GM21723 (cell line): Measurements from ENCODE around the gene SLC19A1.

Source experiments
- ATAC-seq: cut with Tn5 transposase; IDR thresholded peaks from one replicate; pipeline ENCODE4 v1.9.1; 2021; ENCODE audit warnings: mild to moderate bottlenecking, moderate library complexity; ENCODE audit not compliant: unreplicated experiment

SLC19A1 gene

GRCh38 chr21:45482899-45483821 is 59.1 kb downstream of the SLC19A1 start:
- ATAC-seq: no peak

GRCh38 chr21:45481977-45482898 is 60.0 kb downstream of the SLC19A1 start:
- no peak for ATAC-seq

GRCh38 chr21:45481566-45481965 is 60.7 kb downstream of the SLC19A1 start:
- no peak for ATAC-seq

GRCh38 chr21:45480701-45481500 is 61.3 kb downstream of the SLC19A1 start:
- no peak for ATAC-seq

GRCh38 chr21:45479691-45480675 is 62.3 kb downstream of the SLC19A1 start:
- no peak for ATAC-seq

- ATAC-seq: no peak
Measured at GRCh38 chr21:45478816-45479669, 63.2 kb downstream of the SLC19A1 start.

GRCh38 chr21:45478115-45478801 is 64.0 kb downstream of the SLC19A1 start:
- ATAC-seq: no peak

- no peak for ATAC-seq
Measured at GRCh38 chr21:45477176-45478114, 64.8 kb downstream of the SLC19A1 start.

GRCh38 chr21:45476582-45476981 is 65.7 kb downstream of the SLC19A1 start:
- ATAC-seq: no peak

- ATAC-seq: no peak
Measured at GRCh38 chr21:45475797-45476570, 66.3 kb downstream of the SLC19A1 start.

GRCh38 chr21:45475004-45475685 is 67.1 kb downstream of the SLC19A1 start:
- ATAC-seq: no peak

GRCh38 chr21:45474323-45474950 is 67.8 kb downstream of the SLC19A1 start:
- no peak for ATAC-seq

- no peak for ATAC-seq
Measured at GRCh38 chr21:45473496-45474322, 68.5 kb downstream of the SLC19A1 start.
